Skeletal muscle satellite cell (primary cell): ENCODE data around the gene CALML5. TPM values are rescaled to one million over a fixed set of nuclear protein-coding genes. Genes with fewer than 3 reads are reported as not detected.

Experiments
- H3K27me3 ChIP-seq: 2 replicates; pipeline ENCODE4 v1.7.0; 2013; ENCODE audit warnings: low read length; ENCODE audit not compliant: control insufficient read depth, insufficient read depth
- H3K36me3 ChIP-seq: 2 replicates; pipeline ENCODE4 v1.7.0; 2013; ENCODE audit warnings: mild to moderate bottlenecking, control low read depth, low read length; ENCODE audit not compliant: insufficient read depth
- H3K4me1 ChIP-seq: 2 replicates; pipeline ENCODE4 v1.7.0; 2013; ENCODE audit warnings: low read length; ENCODE audit not compliant: control insufficient read depth, insufficient read depth
- H3K4me2 ChIP-seq: 2 replicates; pipeline ENCODE4 v1.7.0; 2013; ENCODE audit warnings: mild to moderate bottlenecking, low read length
- H3K4me3 ChIP-seq: 2 replicates; pipeline ENCODE4 v1.7.0; 2013; ENCODE audit warnings: low read length
- H3K9ac ChIP-seq: 2 replicates; pipeline ENCODE4 v1.7.0; 2013; ENCODE audit warnings: mild to moderate bottlenecking, low read depth, low read length, moderate library complexity
- H3K9me3 ChIP-seq: replicated peaks from 2 replicates; pipeline ENCODE4 v1.7.0; 2013; ENCODE audit warnings: mild to moderate bottlenecking, control low read depth, low read length
- total RNA-seq: library from RNA; depleted of rRNA; stranded (reverse); fragments of >200 nt; gene quantifications from 2 replicates; pipeline ENCODE4 v1.2.3, GENCODE V29; 2012; rRNA removed

Gene CALML5
- total RNA-seq, result not detected in 2 replicates

GRCh38 chr10:5499493-5500140, at the start of gene CALML5:
TSS of gene CALML5 (minus strand) at chr10:5499570. CDS start at chr10:5499438, 132 bp downstream.
- Histone ChIP-seq H3K4me1 (no peaks in the 10 kb centered on the region), H3K27me3 (peaks cover 53% of the 10 kb centered on the region), H3K4me2 (no peak within 1 kb of the TSS), H3K9me3 (no peaks in the 10 kb centered on the region), H3K36me3 (no peaks in the 10 kb centered on the region), H3K9ac (no peak within 1 kb of the TSS), H3K4me3 (no peak within 1 kb of the TSS)

- H3K9ac ChIP-seq, result peak overlapping the region; percentile 69
- peak overlapping the region; percentile 25 for H3K4me3 ChIP-seq
- H3K36me3 ChIP-seq, result no peaks in the 10 kb centered on the region
- H3K9me3 ChIP-seq, result no peaks in the 10 kb centered on the region
- H3K4me1 ChIP-seq, result peaks cover 54% of the 10 kb centered on the region
- H3K27me3 ChIP-seq, result no peaks in the 10 kb centered on the region
- peak overlapping the region; percentile 72 for H3K4me2 ChIP-seq
These were observed 48.7 kb upstream of the CALML5 start for GRCh38 chr10:5547931-5548660.

- Histone ChIP-seq H3K27me3 (no peaks in the 10 kb centered on the region), H3K36me3 (no peaks in the 10 kb centered on the region), H3K4me3 (peak overlapping the region; percentile 25), H3K9me3 (no peaks in the 10 kb centered on the region), H3K4me2 (peak overlapping the region; percentile 72), H3K4me1 (peaks cover 54% of the 10 kb centered on the region), H3K9ac (peak overlapping the region; percentile 69)
These were observed 48.2 kb upstream of the CALML5 start for GRCh38 chr10:5547681-5547930.

GRCh38 chr10:5546891-5547680, 47.7 kb upstream of the CALML5 start:
- peak overlapping the region; percentile 72 for H3K4me2 ChIP-seq
- H3K4me3 ChIP-seq, result peak overlapping the region; percentile 25
- peak overlapping the region; percentile 69 for H3K9ac ChIP-seq
- H3K9me3 ChIP-seq, result no peaks in the 10 kb centered on the region
- H3K27me3 ChIP-seq, result no peaks in the 10 kb centered on the region
- H3K4me1 ChIP-seq, result peaks cover 54% of the 10 kb centered on the region
- H3K36me3 ChIP-seq, result no peaks in the 10 kb centered on the region

- Histone ChIP-seq H3K4me2 (peak overlapping the region; percentile 22), H3K4me3 (no peak overlapping the region), H3K4me1 (peaks cover 43% of the 10 kb centered on the region), H3K27me3 (no peaks in the 10 kb centered on the region), H3K9me3 (no peaks in the 10 kb centered on the region), H3K9ac (no peak overlapping the region), H3K36me3 (no peaks in the 10 kb centered on the region)
These were observed 46.7 kb upstream of the CALML5 start for GRCh38 chr10:5545778-5546710.

- H3K9ac ChIP-seq, result no peak overlapping the region
- H3K4me3 ChIP-seq, result no peak overlapping the region
- H3K4me2 ChIP-seq, result peak overlapping the region; percentile 22
- no peaks in the 10 kb centered on the region for H3K27me3 ChIP-seq
- H3K36me3 ChIP-seq, result no peaks in the 10 kb centered on the region
- H3K9me3 ChIP-seq, result no peaks in the 10 kb centered on the region
- H3K4me1 ChIP-seq, result peaks cover 43% of the 10 kb centered on the region
These were observed 46.0 kb upstream of the CALML5 start for GRCh38 chr10:5545426-5545777.

GRCh38 chr10:5545011-5545410, 45.6 kb upstream of the CALML5 start:
- Histone ChIP-seq H3K4me1 (peaks cover 43% of the 10 kb centered on the region), H3K4me3 (no peak overlapping the region), H3K27me3 (no peaks in the 10 kb centered on the region), H3K9me3 (no peaks in the 10 kb centered on the region), H3K9ac (no peak overlapping the region), H3K36me3 (no peaks in the 10 kb centered on the region), H3K4me2 (no peak overlapping the region)

- Histone ChIP-seq H3K27me3 (no peaks in the 10 kb centered on the region), H3K9me3 (no peaks in the 10 kb centered on the region), H3K4me1 (peaks cover 39% of the 10 kb centered on the region), H3K9ac (no peak overlapping the region), H3K4me3 (no peak overlapping the region), H3K36me3 (no peaks in the 10 kb centered on the region), H3K4me2 (no peak overlapping the region)
These were observed 44.9 kb upstream of the CALML5 start for GRCh38 chr10:5544216-5544805.

GRCh38 chr10:5543623-5544022, 44.3 kb upstream of the CALML5 start:
- H3K4me1 ChIP-seq, result peaks cover 32% of the 10 kb centered on the region
- H3K4me3 ChIP-seq, result no peak overlapping the region
- H3K9me3 ChIP-seq, result no peaks in the 10 kb centered on the region
- no peak overlapping the region for H3K9ac ChIP-seq
- H3K36me3 ChIP-seq, result no peaks in the 10 kb centered on the region
- no peak overlapping the region for H3K4me2 ChIP-seq
- no peaks in the 10 kb centered on the region for H3K27me3 ChIP-seq

- H3K4me3 ChIP-seq, result no peak overlapping the region
- no peaks in the 10 kb centered on the region for H3K27me3 ChIP-seq
- no peak overlapping the region for H3K4me2 ChIP-seq
- H3K9ac ChIP-seq, result no peak overlapping the region
- H3K4me1 ChIP-seq, result peaks cover 17% of the 10 kb centered on the region
- no peaks in the 10 kb centered on the region for H3K36me3 ChIP-seq
- no peaks in the 10 kb centered on the region for H3K9me3 ChIP-seq
These were observed 42.7 kb upstream of the CALML5 start for GRCh38 chr10:5542100-5542499.

GRCh38 chr10:5540891-5541290, 41.5 kb upstream of the CALML5 start:
- no peaks in the 10 kb centered on the region for H3K9me3 ChIP-seq
- H3K27me3 ChIP-seq, result no peaks in the 10 kb centered on the region

More at GRCh38 chr10:5540891-5541290, 41.5 kb upstream of the CALML5 start:
- Histone ChIP-seq H3K4me1 (peaks cover 5% of the 10 kb centered on the region), H3K36me3 (no peaks in the 10 kb centered on the region), H3K4me2 (no peak overlapping the region), H3K9ac (no peak overlapping the region), H3K4me3 (no peak overlapping the region)
